Measurements from ENCODE around the gene SREBF1.

DNA sequence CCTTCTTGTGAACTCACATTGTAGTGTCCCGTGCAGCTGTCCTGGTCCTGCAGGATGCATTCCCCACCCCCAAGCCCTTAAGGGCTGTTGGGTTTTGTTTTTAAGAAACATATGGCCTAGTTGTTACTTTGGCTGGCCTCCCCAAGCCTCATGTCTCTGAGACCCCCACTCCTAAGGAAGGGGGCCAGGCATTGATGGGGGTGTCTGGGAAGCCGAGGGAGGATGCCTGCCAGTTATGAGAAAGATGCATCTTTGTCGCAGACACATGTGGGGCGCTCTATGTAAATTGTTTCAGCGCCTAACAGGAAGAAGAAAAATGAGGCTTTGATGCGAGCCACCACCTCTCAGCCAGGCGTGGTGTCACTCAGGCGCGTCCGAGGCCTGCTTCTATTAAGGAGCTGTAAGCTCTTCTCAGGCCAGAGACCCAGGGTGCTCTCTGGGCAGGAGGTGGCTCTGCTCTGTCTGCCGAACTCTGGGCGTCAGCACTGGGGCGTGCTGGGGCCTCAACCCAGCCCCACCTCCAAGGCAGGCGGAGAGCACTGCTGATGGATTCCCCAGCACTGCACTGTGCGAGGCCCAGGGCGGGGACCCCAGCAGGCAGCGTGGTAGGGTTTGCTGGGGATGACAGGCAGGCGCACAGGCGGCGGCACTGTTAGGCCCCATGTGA, 70.6 kb downstream of the SREBF1 start:
- TF ChIP-seq, protein P1, sequence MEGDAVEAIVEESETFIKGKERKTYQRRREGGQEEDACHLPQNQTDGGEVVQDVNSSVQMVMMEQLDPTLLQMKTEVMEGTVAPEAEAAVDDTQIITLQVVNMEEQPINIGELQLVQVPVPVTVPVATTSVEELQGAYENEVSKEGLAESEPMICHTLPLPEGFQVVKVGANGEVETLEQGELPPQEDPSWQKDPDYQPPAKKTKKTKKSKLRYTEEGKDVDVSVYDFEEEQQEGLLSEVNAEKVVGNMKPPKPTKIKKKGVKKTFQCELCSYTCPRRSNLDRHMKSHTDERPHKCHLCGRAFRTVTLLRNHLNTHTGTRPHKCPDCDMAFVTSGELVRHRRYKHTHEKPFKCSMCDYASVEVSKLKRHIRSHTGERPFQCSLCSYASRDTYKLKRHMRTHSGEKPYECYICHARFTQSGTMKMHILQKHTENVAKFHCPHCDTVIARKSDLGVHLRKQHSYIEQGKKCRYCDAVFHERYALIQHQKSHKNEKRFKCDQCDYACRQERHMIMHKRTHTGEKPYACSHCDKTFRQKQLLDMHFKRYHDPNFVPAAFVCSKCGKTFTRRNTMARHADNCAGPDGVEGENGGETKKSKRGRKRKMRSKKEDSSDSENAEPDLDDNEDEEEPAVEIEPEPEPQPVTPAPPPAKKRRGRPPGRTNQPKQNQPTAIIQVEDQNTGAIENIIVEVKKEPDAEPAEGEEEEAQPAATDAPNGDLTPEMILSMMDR (IDR thresholded peaks at IDR 0.05), result no peak
- TF ChIP-seq, protein P2, sequence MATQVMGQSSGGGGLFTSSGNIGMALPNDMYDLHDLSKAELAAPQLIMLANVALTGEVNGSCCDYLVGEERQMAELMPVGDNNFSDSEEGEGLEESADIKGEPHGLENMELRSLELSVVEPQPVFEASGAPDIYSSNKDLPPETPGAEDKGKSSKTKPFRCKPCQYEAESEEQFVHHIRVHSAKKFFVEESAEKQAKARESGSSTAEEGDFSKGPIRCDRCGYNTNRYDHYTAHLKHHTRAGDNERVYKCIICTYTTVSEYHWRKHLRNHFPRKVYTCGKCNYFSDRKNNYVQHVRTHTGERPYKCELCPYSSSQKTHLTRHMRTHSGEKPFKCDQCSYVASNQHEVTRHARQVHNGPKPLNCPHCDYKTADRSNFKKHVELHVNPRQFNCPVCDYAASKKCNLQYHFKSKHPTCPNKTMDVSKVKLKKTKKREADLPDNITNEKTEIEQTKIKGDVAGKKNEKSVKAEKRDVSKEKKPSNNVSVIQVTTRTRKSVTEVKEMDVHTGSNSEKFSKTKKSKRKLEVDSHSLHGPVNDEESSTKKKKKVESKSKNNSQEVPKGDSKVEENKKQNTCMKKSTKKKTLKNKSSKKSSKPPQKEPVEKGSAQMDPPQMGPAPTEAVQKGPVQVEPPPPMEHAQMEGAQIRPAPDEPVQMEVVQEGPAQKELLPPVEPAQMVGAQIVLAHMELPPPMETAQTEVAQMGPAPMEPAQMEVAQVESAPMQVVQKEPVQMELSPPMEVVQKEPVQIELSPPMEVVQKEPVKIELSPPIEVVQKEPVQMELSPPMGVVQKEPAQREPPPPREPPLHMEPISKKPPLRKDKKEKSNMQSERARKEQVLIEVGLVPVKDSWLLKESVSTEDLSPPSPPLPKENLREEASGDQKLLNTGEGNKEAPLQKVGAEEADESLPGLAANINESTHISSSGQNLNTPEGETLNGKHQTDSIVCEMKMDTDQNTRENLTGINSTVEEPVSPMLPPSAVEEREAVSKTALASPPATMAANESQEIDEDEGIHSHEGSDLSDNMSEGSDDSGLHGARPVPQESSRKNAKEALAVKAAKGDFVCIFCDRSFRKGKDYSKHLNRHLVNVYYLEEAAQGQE (IDR thresholded peaks at IDR 0.05; ENCODE audit: low read depth, low read length), result no peak
- TF ChIP-seq POLR2AphosphoS5 (IDR thresholded peaks at IDR 0.05; ENCODE audit: low read depth, low read length) (no peak), FOXM1 (IDR thresholded peaks at IDR 0.05; ENCODE audit: low read depth) (no peak), NFIC (IDR thresholded peaks at IDR 0.05; ENCODE audit: borderline replicate concordance) (no peak)
- TF ChIP-seq, protein P3, sequence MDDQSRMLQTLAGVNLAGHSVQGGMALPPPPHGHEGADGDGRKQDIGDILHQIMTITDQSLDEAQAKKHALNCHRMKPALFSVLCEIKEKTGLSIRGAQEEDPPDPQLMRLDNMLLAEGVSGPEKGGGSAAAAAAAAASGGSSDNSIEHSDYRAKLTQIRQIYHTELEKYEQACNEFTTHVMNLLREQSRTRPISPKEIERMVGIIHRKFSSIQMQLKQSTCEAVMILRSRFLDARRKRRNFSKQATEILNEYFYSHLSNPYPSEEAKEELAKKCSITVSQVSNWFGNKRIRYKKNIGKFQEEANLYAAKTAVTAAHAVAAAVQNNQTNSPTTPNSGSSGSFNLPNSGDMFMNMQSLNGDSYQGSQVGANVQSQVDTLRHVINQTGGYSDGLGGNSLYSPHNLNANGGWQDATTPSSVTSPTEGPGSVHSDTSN (IDR thresholded peaks at IDR 0.05), result no peak
- TF ChIP-seq, protein P4, sequence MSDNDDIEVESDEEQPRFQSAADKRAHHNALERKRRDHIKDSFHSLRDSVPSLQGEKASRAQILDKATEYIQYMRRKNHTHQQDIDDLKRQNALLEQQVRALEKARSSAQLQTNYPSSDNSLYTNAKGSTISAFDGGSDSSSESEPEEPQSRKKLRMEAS (IDR thresholded peaks at IDR 0.05; ENCODE audit: low read depth), result no peak
